Loucy (cell line): ENCODE data around the gene PI4KA.

ENCODE experiments used
- CTCF ChIP-seq: fragments of 200-600 bp; sonication (generic); conservative IDR thresholded peaks from 2 replicates; pipeline ENCODE4 v1.5.1; 2014; ENCODE audit warnings: mild to moderate bottlenecking, antibody characterized with exemption, low read length
- EZH2phosphoT487 ChIP-seq: fragments of 200-600 bp; IDR thresholded peaks from 2 replicates; pipeline ENCODE4 v1.6.1; 2018; ENCODE audit warnings: antibody characterized with exemption, mild to moderate bottlenecking, moderate library complexity, borderline replicate concordance

GRCh38 chr22:20859615-20860014, 1.0 kb upstream of the PI4KA start:
- TF ChIP-seq CTCF (no peak), EZH2phosphoT487 (no peak)
